Omental fat pad (tissue), 4 donors: ENCODE data around the gene RASGRF1. TPM values are rescaled to one million over a fixed set of nuclear protein-coding genes. Genes with fewer than 3 reads are reported as not detected.

Source experiments
- ATAC-seq: fragments of 150-250 bp; one replicate; pipeline ENCODE4 v1.9.1; 2016; ENCODE audit warnings: mild to moderate bottlenecking, moderate library complexity; ENCODE audit not compliant: low FRiP score
- DNase-seq: peaks from one replicate; pipeline ENCODE4 v3.0.0-alpha.2; 2019; ENCODE audit warnings: low spot score
- total RNA-seq, 4 donors: library from RNA; depleted of rRNA; stranded (reverse); fragments of >200 nt; gene quantifications; one replicate each; pipeline ENCODE4 v1.1.0, GENCODE V29; 2016
- TF ChIP-seq, protein P1 (sequence below), 3 donors: fragments of 450-650 bp; IDR thresholded peaks; one replicate each; pipeline ENCODE4 v1.5.1; 2016 to 2017; ENCODE audit warnings: antibody characterized with exemption in 3 of 3, mild to moderate bottlenecking in 3 of 3, moderate library complexity in 2 of 3

RASGRF1 gene
- total RNA-seq, 4 donors from 2014 or later, result 0.13 to 0.32 (median 0.24) TPM; not detected in 1

DNA sequence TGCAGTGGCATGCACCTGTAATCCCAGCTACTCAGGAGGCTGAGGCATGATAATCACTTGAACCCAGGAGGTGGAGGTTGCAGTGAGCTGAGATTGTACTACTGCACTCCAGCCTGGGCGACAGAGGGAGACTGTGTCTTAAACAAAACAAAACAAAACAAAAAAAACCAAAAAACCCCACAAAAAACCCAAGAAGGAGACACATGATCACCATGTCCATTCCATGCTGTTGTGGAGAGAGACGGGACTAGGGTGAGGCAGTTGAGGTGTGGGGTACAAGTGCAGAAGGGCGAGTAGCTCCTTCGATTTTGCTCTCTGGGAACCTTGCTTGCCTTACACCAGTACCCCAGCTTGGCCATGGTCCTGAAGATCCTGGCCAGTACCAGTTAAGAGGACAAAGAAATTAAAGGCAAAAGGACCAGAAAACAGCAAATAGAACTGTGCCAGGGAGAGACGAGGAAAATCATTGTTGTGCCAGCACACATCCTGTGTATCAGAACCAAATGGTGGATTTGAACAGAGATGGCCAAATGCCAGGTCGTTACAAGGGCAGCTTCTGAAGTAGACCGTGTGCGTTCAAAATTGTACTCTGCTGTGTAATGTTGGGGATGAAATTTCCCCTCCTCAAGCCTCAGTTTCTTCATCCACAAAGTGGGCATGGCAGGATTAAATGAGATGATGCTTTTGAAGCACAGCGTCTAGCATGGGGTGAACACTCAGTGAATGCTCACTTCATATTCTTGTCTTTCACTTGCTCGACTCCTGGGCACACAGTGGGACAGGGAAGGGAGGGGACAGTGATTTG, 102.8 kb downstream of the RASGRF1 start:
- ATAC-seq (no peak), DNase-seq (no peak)
- TF ChIP-seq, protein P1, sequence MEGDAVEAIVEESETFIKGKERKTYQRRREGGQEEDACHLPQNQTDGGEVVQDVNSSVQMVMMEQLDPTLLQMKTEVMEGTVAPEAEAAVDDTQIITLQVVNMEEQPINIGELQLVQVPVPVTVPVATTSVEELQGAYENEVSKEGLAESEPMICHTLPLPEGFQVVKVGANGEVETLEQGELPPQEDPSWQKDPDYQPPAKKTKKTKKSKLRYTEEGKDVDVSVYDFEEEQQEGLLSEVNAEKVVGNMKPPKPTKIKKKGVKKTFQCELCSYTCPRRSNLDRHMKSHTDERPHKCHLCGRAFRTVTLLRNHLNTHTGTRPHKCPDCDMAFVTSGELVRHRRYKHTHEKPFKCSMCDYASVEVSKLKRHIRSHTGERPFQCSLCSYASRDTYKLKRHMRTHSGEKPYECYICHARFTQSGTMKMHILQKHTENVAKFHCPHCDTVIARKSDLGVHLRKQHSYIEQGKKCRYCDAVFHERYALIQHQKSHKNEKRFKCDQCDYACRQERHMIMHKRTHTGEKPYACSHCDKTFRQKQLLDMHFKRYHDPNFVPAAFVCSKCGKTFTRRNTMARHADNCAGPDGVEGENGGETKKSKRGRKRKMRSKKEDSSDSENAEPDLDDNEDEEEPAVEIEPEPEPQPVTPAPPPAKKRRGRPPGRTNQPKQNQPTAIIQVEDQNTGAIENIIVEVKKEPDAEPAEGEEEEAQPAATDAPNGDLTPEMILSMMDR (IDR thresholded peaks at IDR 0.05), result no peak

GRCh38 chr15:78985859-78986475, 104.6 kb downstream of the RASGRF1 start:
- ATAC-seq, result no peak
- DNase-seq, result no peak
- TF ChIP-seq, protein P1 (IDR thresholded peaks at IDR 0.05), result no peak

DNA sequence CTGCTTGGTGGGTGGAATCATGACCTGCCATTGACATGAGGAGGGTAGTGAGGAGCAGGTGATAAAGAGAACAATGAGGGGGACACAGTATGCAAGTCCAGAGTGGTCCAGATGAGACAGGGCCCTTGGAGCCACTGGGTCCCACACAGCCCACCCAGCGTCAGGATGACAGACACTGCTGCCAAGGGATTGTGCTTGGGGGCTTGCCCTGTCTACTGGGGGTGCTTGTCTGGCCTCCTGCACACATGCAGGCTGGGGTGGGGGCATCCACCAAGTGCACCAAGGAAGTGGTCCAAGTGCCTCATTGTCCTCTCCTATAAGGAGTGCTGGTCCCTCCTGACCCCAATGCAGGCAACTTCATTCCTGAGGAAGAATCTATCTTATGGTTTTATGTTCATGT, 106.5 kb downstream of the RASGRF1 start:
- ATAC-seq, result no peak
- DNase-seq, result no peak
- TF ChIP-seq, protein P1 (IDR thresholded peaks at IDR 0.05), result no peak

GRCh38 chr15:78983146-78983918, 107.2 kb downstream of the RASGRF1 start:
- TF ChIP-seq, protein P1 (IDR thresholded peaks at IDR 0.05), result no peak
- DNase-seq, result no peak
- no peak for ATAC-seq

DNA sequence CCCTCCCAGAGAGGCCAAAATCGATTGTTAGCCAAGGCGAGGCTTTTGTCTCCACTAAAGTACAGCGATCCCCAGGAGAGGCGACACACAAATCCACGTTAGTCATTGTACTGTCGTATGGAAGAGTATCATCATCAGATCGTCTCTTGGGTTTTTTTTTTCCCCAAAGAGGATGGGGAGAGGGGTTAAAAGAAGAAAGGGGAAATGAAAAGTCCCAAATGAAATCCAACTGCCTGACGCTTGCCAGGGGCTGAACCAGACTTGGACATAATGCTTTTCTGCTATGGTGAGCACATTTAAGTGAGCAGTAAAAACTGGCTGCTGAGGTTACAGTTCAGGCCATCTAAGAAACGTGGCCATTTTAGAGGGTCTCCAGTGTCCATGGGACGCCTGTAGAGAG, 107.8 kb downstream of the RASGRF1 start:
- no peak for ATAC-seq
- DNase-seq, result no peak

DNA sequence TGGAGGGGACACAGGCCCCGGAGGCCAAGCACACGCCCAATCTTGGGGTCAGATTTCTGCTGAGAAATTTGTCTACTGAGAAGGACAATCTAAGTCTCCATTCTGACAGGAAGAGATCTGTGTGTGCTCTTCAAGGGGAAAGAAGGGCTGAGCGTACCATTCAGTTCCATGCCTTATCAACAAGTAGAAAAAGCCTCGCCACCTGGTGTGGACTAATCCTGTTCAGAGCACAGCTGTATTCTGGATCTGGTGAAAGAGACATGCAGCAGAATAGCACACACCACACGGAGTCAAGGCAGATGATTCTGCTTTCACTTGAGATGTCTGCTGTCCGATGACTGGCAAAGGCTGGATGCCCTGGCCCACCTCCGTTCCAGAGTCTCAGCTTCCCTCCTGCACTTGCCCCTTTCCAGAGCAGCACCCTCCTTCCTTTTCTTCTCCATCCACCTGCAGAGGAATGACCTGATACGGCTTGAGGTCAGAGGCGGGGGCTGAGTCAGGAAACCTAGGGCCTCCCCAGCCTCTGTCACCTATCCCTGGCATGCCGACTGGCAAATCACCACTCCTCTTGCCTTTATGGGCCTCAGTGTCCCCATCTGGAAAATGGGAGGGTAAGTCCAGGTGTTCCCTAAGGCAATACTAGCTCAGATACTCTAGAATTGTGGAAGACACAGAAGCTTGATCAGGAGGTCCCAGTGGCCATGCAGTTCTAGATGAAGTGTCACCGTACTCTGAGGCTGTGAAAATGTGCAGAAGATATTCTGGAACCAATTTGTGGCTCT, 108.9 kb downstream of the RASGRF1 start:
- no peak for DNase-seq
- ATAC-seq, result no peak
- TF ChIP-seq, protein P1 (IDR thresholded peaks at IDR 0.05), result no peak

More for the DNA sequence above, 107.8 kb downstream of the RASGRF1 start:
- TF ChIP-seq, protein P1 (IDR thresholded peaks at IDR 0.05), result no peak
